ENCODE data around the gene BCDIN3D.
A peak's percentile ranks its signal among the peaks of the same experiment; 100 is the strongest.
"Not testable (repeated sequence)": the region's sequence is repeated elsewhere in the genome, so short reads cannot be mapped to it uniquely, and the experiment has no call there.

Gene BCDIN3D

DNA sequence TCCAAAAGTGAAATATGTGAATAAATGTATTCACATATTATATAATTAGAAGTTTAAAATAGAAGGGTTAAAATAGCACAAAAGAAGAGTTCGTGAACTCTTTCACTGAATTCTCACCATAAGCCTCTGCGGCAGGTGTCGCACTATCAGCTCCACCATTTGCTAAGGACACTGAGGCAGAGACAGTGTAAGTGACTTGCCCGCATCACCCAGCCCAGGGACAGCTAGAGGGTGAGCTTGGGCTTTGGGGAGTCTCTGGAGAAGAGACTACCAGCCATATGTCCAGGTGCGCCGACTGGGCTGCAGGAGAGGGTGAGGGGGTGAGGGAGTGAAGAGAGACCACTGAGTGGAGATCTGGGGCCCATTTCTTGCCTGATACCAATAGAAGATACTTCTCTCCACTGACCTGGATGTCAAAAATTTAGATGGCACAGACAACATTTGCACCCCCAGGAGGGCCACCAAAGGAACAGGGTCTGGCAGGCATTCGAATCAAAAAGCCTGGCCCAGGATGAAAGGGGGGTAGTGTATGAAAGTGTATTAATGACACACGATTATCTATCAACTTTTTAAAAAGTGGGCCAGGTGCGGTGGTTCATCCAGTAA, 32.3 kb upstream of the BCDIN3D start:
- DNase-seq: no peak

DNA sequence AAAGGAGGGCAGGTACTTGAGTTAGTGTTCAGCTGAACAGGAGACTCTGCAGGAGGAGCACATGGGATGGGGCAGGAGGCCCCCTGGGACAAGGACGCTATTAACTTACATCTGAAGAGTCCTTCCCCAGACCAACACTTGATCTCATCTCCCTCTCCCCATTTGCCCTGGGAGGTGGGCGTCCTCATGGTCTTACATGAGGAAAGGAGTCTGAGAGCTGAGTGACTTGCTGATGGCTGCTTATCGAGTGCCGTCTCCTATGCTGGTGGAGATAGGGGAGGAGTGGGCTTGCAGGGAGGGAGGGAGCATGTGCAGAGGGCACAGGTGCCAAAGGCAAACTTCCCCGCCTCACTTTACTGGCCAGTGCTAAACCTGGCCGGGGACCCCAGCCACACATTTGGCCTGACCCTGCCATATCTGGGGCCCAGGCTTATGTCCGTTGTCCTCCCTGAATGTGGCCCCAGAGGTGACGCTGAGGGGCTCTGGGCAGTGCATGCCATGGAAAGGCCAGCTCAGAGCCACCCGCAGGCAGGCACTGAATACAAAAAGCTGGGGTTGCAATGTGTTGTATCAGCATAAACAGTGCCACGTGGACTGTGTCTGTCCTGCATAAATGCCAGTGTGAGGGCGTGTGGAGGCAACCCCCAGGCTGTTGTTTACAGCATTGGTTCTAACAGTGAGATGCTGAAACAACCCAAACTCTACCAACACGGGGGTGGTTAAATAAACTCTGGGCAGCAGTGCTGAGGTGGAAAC, 31.4 kb upstream of the BCDIN3D start:
- no peak for DNase-seq

DNA sequence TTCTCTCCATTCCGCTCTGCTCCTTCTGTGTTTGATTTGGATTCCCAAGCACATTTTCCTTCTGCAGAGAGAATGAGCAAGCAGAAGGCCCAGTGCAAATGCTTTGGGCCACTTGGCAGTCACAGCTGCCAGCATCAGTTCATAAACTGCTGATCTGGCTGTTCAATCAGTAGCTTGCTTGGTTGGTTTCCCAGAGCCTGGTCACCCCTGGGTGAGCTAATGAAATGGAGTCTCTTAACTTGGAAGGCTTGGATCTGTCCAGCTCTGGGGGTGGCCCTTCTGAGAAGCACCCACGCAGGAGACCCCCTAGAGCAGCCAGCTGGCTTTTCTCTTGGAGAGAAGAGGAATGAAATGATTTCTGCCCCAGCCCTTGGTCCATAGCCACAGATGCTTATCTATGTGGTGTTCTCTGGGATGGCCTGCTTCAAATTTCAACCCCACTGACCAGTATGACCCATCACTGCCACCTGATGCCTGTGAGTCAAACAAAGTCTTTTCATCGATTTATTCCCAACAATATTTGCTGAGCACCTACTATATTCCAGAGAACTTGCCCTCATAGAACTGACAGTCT, 30.5 kb upstream of the BCDIN3D start:
- no peak for DNase-seq

DNA sequence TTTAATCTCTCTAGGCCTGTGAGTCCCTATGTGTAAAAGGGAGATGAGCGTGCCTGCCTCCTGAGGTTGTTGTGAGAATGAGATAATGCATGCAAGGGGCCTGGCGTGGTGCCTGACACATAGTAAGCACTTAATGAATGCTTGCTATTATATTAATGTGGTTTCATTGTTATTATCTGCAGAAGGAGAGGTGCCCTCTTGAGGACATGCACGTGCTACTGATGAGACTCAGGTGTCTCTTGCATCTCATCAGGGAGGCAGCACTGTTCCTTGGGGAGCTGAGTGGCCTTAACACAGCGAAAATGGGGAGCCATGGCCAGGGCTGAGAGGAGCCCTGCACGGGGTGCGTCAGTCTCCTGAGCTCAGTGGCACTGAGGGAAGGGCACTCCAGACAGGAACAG, 29.9 kb upstream of the BCDIN3D start:
- no peak for DNase-seq

DNA sequence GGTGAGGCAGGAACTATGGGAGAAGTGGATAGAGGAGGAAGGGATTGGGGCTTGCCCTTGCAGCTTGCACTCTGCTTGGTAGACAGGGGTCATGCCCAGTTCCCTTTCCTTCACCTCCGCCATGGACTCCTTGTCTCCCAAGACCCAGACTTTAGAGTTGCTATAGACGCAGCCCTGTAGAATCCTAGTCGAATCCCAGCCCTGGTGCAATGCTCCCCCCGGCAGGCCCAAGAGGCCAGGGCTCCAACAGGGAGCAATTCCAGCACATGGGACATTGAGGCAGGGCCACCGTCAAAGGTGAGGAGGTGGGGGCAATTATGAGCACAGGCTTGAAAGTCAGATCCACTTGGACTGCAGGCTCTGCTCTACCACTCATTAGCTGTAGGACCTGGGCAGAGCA, 29.5 kb upstream of the BCDIN3D start:
- no peak for DNase-seq

DNA sequence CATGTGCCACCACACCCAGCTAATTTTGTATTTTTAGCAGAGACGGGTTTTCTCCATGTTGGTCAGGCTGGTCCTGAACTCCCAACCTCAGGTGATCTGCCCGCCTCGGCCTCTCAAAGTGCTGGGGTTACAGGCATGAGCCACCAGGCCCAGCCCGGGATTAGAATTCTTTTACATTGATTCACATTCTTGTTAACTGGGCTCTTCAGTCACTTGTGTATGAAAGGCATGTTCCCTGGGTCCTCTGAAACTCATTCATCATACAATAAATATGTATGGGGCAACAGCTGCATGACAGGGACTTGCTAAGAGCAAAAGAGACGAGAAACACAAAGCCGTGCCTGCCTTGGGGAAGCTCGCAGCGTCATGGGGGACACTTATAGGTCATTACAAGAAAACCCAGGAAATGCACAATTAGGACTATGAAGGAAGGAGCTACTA, 28.9 kb upstream of the BCDIN3D start:
- not testable (repeated sequence) for DNase-seq

DNA sequence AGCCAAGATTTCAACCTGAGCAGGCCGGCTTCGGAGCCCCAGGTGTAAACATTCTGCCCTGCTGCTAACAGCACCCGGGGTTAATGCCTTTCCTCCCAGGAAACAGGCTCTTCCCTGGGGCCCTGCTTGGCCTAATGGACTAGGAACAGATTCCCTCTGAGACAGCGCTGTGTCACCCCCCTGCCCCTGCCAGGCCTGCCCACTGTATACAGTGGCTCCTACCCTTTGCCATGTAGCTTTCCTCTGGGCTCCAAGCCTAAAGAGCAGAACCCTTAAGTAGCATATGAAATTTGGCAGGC, 28.3 kb upstream of the BCDIN3D start:
- DNase-seq: no peak

DNA sequence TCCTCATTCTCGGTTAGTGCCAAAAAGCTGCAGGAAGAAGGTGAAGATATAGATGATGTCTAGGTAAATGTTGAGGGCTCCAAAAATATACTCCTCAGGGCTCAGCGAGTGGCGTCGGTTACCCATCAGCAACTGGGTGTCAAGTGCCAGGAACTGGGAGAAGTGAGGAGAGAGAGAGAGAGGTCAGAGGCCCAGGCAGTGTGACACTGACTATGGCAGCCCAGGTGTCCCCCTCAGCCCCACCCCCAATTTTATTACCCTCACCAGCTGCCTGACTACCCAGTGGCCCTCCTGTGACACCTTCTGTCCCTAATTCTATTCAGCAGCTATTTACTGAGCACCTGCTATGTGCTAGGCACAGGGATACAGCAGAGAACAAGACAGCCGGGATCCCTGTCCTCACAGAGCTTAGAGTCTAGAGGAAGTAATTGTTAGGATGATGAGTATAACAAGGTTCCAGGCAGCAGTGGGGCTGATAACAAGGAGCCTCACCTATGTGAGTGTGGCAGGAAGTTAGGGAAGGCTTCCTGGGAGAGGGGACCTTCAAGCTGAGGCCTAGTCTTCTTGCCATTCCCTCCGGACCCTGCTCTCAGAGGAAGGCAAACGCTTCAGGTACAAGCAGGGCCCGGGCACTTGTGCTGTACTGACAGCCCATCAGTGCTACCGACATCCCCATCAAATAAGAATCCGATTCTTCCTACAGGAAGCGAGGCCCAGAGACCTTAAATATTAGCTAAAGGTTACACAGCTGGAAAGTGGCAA, 27.8 kb upstream of the BCDIN3D start:
- no peak for DNase-seq

DNA sequence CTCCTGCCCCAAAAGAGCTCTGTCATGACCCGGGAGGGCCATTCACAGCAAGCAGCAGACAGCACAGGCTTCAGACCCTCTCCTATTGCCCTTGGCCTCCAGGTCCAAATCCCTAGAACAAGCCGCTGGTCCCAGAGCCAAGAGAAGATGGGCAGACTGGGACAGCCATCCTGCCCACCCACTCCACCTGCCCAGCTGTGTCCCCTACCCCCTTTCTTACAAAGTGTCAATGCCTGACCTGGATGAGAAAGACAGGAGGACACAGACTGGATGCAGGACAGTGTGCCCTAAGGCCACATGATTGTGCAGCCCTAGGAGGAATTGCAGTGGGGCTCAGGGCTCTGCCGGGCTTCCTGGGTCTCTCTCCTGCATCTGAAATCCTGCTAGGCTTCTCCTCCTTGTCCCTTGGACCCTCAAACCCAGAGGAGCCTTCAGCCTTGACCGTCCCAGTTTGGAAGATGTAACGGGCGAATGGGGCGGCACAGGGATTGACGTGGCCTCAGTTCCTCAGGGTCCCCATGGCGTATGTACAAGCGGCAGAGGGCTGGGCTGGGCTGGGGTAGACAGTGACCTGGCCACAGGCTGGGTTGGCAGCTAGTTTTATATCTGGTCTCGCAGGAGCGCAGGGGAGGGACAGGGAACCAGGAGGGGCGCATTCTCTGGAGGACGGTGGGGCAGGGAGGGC, 27.1 kb upstream of the BCDIN3D start:
- no peak for DNase-seq

DNA sequence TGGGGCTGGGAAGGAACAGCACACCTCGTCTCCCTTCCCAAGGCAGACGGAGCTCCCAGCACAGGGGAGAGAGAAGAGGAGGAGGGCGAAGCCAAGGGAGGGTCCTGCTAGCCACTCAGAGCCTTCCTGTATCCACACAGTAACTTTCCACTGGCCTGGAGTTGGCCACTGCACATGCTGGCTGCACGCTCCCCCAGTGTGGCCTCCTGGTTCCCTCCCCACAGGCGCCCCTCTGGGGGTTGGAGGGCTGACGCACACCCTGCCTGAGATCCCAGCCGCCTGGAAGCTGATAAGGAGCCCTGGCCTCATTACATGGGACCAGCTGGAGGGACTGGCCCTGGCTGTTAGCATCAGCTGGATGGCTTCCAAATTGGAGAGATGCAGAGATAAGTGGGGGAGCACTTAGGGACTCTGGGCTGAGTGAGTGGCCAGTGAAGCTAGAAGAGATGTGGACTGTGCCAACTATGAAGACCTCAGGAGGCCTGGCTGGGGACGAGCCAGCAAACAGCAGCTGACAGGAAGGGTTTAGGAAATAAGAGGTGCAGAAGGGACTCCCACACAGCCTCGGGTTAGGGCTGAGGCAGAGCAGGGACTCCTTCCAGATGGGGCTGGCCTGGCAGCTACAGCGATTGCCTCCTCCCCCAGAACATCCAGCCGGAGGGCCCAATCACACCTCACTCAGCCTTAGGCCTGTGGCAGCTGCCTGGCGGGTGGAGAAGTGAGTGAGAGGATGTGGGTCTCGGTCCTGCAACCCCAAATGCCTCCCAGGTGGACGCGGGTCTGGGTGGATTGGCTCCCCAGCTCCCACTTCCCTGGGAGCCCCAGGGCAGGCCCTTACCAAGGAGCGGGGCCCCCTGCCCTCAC, 26.3 kb upstream of the BCDIN3D start:
- no peak for DNase-seq

DNA sequence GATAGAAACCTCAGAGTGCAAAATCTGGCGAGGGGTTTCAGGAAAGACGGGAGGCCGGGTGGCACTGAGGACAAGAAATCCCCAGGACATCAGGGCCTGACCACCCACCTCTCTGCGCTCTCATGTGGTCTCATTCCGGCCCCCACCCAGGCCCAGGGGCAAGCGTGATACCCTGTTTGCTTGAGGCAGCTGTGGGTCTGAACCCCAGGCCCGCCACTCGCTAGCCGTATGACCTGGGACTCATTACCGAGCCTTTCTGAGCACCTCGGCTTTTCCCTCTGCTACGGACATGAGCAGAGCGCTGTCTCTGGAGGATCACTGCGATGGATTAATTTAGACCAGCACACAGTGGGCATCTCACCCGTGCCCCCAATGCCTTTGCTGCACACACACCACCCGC, 25.5 kb upstream of the BCDIN3D start:
- DNase-seq: no peak

DNA sequence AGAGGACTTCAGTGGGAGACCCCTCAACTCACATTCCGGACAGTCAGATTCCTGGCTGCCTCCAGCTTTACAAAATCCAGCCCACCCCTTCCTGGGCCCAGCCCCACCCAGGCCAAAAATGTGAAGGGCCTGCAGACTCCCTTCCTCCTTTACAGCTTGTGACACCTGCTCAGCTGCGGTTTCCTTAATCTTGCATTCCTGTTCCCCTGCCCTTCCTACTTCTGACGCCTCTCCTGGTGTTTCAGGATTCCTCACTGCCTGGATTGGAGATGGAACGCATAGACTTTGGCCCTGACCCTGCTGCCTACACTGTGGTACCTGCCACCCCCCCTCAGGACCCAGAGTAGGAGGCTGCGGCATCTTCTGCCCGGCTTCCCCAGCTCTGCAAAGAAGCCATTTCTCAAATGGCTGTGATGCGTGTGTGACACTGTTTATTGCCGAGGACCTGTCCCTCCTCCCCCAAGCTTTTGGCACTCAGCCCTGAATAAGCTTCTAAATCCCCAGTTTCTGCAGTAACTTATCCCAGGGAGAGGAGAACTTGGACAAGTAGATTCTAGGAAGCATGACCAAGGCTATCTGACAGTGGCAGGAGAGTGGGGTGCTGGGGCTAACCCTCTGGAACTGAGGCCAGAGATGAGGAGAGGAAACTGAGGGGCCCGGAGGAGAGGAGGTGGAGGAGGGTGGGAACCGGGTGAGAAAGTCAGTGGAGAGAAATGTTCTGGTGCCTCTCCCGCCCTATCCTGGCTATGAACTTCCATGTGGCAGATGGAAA, 24.9 kb upstream of the BCDIN3D start:
- no peak for DNase-seq

DNA sequence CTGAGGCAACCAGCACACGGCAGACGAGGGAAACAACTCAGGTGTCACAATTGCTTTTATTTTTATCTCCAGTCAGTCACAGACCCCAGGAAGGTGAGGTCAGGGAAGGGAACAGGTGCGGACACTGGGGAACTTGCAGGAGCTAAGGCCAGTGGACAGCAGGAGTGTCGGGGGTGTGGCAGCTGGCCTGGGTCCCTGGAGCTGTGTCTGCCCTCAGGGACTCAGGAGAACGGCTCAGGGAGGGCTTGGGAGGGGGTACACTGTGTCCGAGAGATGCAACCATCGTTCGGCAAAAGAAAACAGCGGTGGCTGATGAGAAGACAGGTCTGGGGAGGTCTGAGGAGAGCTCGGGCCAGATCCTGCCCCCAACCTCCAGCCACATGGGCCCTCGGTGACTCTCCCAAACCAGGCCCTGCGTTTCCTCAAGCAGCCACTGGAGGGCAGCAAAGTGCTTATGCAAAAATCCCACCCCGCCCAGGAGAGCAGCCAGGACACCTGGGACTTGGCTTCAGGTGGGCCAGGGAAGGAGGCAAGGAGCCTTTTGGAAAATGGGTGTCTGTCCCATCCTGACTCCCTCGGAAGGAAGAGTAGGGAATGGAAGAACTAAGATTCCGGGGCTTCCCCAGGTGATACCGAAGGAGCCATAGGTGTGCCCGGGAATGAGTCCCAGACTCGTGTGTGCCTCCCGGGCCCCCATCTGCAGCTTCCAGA, 24.1 kb upstream of the BCDIN3D start:
- DNase-seq: peak; percentile 67 to 74

DNA sequence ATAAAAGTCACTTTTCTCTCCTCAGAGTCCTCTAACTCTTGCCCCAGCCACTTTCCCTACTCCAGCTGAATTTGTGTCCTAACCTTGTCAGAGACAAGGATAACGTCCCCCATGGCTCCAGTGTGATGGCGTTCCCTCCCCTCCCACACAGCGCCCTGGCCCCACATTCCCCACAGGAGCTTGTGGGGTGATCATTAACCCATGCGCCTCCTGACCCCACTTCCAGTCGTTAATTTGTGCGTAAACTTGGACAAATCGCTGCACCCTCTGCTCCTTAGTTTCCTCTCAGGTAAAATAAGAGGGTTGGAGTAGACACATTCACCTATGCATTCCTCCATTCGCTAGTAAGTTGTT, 22.9 kb upstream of the BCDIN3D start:
- DNase-seq: no peak

DNA sequence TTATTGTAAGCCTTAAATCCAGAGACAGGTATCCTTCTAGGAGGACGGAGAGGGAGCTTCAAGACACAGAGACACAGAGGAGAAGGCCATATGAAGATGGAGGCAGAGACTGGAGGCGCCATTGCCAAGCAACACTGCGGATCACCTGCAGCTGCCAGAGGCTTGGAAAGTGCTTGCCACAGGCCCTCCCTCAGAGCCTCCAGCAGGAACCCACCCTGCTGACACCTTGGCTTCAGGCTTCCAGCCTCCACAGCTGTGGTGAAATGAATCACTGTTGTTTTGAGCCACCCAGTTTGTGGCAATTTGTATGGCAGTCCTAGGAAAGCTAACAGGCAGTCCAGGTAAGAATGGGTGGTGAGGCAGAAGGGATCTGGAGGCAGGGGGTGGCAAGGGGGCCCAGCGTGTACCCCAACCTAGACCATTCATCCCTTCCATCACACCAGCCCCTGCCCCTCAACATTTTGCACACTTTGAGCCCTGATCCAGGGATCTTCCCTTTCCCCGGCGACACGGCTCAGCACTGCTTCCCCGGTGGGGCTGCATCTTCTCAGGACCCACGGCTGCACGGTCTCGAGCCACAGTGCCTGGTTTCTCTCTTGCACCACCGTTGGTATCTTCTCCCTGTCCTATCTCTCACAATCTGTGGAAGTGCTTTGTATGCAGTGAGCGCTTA, 22.3 kb upstream of the BCDIN3D start:
- no peak for DNase-seq

DNA sequence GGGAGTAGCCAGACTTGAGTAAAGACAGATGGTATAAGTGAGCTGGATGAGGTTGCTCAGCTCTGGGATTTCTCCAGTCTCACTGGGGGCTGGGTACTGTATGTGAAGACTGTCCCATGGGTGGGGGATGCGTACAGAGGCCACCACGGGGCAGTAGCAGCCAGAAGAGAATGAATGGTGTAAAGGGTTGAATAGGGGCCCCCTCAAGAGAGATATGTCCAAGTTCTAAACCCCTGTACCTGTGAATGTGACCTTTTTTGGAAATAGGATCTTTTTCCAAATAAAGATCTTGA, 21.8 kb upstream of the BCDIN3D start:
- DNase-seq: no peak

DNA sequence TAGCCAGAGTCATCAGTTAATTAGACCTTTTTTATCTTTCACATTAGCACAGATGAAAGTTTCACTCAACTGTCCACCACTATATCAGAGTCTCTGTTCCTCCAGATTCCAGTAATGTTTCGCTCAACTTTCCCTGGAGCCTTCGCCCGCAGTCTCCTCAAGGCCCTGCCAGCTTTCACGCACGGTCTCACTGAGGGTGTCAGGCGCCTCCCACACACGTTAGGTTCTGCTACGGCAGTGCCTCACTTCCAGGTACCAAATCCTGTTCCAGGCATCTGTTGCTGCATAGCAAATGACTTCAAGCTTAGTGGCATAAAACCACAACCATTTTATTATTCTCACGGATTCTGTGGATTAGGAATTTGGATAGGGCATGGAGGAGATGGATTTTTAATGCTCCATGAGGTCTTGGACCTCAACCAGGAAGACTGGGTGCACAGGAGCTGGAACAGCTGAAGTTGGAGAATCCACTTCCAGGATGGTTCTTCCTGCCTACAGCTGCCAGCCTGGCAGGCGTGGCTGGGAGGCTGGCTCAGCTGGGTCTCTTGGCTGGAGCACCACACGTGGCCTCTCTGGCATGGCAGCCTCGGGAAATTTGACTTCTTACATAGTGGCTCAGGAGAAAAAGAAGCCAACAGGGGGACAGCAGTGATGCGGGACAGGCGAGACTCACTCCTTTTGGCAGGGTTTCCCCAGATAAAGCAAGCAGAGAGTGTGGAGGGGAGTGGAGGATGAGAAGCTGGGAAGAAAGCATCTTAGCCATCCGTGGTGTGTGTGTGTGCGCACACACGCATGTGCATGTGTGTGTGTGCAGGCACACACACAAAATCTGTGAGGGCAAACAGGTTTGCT, 21.3 kb upstream of the BCDIN3D start:
- no peak for DNase-seq

DNA sequence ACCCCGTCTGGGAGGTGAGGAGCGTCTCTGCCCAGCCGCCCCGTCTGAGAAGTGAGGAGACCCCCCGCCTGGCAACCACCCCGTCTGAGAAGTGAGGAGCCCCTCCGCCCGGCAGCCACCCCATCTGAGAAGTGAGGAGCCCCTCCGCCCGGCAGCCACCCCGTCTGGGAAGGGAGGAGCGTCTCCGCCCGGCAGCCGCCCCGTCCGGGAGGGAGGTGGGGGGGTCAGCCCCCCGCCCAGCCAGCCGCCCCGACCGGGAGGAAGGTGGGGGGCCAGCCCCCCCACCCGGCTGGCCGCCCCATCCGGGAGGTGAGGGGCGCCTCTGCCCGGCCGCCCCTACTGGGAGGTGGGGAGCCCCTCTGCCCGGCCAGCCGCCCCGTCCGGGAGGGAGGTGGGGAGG, 18.0 kb upstream of the BCDIN3D start:
- not testable (repeated sequence) for DNase-seq

DNA sequence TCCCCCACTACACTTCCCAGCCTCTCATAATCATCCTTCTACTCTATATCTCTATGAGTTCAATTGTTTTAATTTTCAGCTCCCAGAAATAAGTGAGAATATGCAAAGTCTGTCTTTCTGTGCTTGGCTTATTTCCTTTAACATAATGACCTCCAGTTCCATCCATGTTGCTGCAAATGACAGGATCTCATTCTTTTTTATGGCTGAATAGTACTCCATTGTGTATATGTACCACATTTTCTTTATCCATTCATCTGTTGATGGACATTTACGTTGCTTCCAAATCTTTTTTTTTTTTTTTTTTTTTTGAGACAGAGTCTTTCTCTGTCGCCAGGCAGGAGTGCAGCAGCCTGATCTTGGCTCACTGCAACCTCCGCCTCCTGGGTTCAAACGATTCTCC, 13.0 kb upstream of the BCDIN3D start:
- DNase-seq: not testable (repeated sequence)

DNA sequence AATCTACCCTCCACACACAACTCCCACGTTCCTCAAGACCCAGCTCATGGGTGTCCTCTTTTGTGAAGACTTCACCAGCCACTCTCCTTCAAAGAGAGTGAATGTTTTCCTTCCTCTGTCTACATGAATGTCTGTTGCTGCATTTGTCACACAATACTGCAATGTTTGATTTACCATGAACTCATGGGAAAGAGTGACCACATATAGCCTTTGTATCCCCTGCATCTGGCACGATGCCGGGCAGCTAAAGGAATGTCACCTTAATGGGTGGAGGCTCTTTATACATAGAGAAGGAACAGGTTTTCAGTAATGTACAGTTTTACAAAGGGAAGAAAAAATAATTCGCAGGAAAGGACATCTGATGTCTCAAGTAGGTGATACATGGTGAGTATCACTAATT, 12.1 kb upstream of the BCDIN3D start:
- DNase-seq: no peak

All from CD4-positive, alpha-beta T cell treated with Interleukin-1 beta for 1 hour (primary cell).